Ovary (tissue), 3 donors: ENCODE measurements around the gene HTRA1.

Experiments used
- CTCF ChIP-seq, 3 donors: fragments of 450-650 bp in 2 of 3; fragments of 200-600 bp in 1 of 3; IDR thresholded peaks; one replicate each; pipeline versions ENCODE4 v1.5.1 to v1.8.0; 2016 to 2022; ENCODE audit warnings: antibody characterized with exemption in 3 of 3, mild to moderate bottlenecking in 1 of 3
- POLR2A ChIP-seq: fragments of 450-650 bp; IDR thresholded peaks from one replicate; pipeline ENCODE4 v1.6.1; 2017; ENCODE audit warnings: antibody characterized with exemption, mild to moderate bottlenecking, moderate library complexity
- donor health status: DM: no; HTN: no; CAD: no.

- TF ChIP-seq CTCF (IDR thresholded peaks at IDR 0.05) (no peak), POLR2A (no peak)
Observed at GRCh38 chr10:122473116-122473515, 11.8 kb downstream of the HTRA1 start.
